Measurements from ENCODE around the gene UNC80.
A peak's percentile ranks its signal among the peaks of the same experiment; 100 is the strongest.

The UNC80 gene

GRCh38 chr2:209809256-209809655, 37.6 kb downstream of the UNC80 start:
- DNase-seq (ENCODE audit: low spot score) (no peak), FAIRE-seq (no peak)

GRCh38 chr2:209817844-209818271, 46.2 kb downstream of the UNC80 start:
- FAIRE-seq = no peak

GRCh38 chr2:209818939-209819338, 47.3 kb downstream of the UNC80 start:
- DNase-seq (ENCODE audit: low spot score) (no peak), FAIRE-seq (no peak)

More at GRCh38 chr2:209817844-209818271, 46.2 kb downstream of the UNC80 start:
- DNase-seq (ENCODE audit: low spot score) = no peak

DNA sequence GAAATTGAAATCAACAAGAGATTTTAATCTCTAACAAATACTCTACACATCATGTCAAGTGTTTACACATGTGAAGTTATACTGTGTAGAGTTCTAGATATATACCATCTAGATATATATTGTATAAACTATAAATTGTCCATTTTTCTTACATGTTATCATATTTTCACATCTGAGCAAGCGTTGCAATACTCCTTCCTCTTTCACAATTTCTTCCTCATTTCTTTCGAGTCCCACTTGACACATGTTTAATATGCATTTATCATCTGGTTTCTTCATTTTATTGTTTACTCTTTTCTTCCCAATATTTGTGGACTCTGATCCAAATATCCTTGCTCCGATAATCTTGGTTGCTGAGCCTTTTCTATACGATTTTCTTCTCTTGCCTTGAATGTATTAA, 50.2 kb downstream of the UNC80 start:
- no peak for DNase-seq (ENCODE audit: low spot score)
- FAIRE-seq = no peak

GRCh38 chr2:209823484-209823883, 51.9 kb downstream of the UNC80 start:
- FAIRE-seq = no peak
- no peak for DNase-seq (ENCODE audit: low spot score)

GRCh38 chr2:209824391-209824790, 52.8 kb downstream of the UNC80 start:
- DNase-seq (ENCODE audit: low spot score) (no peak), FAIRE-seq (no peak)

DNA sequence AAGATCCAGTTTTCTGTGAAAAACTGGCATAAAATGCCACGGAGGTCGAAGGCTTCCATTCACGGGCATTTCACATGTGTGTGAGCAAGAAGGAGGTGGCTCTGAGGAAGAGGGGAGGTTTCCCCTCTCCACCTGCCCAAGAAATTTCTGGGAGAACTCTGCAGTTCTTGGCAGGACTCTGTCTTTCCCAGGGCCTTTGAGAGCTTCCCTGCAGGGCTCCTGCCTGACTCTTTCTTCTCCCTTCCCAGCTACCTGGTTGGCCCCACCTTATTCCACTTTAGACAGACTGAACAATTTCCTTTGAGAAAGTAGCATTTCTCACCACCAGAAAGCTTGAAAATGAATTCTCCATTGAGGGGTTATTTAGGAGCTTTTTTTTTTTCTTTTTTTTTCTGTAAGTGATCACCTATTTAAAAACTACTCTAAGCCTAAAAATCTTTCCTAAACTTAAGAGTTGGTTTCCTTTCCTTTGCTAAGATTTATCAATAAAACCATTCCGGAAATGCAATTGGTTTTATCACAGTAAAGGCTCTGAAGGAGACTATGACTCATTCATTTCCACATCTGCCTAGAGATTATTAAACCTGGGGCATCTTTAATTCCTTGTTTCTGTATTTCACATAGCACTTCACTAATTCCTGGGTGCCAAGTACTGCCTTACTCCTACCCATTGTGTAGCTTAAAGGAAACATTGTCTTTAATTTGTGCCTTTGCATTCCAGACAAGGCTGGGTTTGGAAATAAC, 59.3 kb downstream of the UNC80 start:
- DNase-seq (ENCODE audit: low spot score) = no peak

DNA sequence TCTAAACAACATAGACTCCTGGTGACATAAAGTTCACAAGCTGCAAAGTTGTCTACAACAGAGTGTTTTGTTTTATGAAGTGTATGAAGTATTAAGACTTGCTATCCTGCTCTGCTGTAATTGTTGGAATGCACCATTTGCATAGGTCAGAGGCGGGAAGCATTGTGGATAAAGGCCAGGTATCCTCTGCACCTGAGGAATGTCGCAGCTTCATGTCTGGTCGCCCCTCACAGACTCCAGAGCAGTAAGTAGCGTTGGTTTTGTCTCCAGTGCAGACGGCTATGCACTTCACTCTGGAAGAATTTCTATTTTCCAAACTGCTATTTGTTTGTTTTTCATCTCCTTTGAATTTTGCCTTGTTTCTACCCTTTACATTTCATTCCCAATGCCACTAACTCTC, 63.1 kb downstream of the UNC80 start:
- DNase-seq (ENCODE audit: low spot score) (no peak), FAIRE-seq (no peak)

More for the DNA sequence above, 59.3 kb downstream of the UNC80 start:
- FAIRE-seq = no peak

GRCh38 chr2:209840434-209840833, 68.8 kb downstream of the UNC80 start:
- no peak for DNase-seq (ENCODE audit: low spot score)
- no peak for FAIRE-seq

- DNase-seq (ENCODE audit: low spot score) = no peak
- no peak for FAIRE-seq
These were observed 74.0 kb downstream of the UNC80 start for GRCh38 chr2:209845666-209846065.

GRCh38 chr2:209864716-209865295, 93.2 kb downstream of the UNC80 start:
- no peak for FAIRE-seq

GRCh38 chr2:209868271-209868994, 96.8 kb downstream of the UNC80 start:
- FAIRE-seq = no peak

More at GRCh38 chr2:209864716-209865295, 93.2 kb downstream of the UNC80 start:
- DNase-seq (ENCODE audit: low spot score) = no peak

GRCh38 chr2:209870067-209870466, 98.4 kb downstream of the UNC80 start:
- FAIRE-seq = no peak
- no peak for DNase-seq (ENCODE audit: low spot score)

More at GRCh38 chr2:209868271-209868994, 96.8 kb downstream of the UNC80 start:
- DNase-seq (ENCODE audit: low spot score) = no peak

- no peak for FAIRE-seq
- DNase-seq (ENCODE audit: low spot score) = peak; percentile 47
These were observed 101.0 kb downstream of the UNC80 start for GRCh38 chr2:209872675-209873074.

DNA sequence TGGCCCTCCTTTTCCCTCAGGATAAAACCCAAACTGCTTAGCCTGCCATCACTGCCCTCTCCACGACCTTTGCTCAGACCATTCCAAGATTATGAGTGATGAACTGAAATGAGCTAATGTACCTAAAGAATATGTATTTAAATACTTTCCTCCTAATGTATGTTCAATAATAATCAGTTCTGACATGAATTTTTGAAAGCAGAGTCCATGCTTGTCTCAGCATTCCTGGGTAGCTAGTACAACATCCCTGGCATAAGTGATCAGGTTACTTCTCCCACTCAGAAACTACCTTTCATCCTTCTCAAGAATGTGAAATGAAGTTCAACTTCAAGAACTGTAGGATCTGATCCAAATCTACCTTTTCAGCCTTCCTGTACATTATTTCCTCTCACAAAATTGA, 103.6 kb downstream of the UNC80 start:
- no peak for FAIRE-seq
- no peak for DNase-seq (ENCODE audit: low spot score)

DNA sequence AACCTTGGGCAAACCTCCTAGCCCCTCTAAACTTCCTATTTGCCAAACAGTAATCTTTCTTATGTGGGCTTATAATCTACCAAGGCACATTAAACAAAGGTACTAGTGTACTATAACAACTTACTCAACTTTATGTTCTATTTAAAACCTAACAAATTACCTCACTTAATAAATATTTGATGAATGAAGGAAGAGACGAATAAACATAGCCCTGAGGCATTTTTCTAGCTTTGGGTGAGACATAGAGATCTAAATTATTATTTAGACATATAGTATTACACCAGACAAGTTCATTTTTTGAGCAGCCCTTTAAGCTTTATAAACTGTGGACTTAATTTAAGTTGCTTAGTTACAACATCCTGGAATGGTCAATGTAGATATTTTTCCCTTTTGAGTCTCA, 104.6 kb downstream of the UNC80 start:
- FAIRE-seq (no peak), DNase-seq (ENCODE audit: low spot score) (no peak)

- DNase-seq (ENCODE audit: low spot score) (no peak), FAIRE-seq (no peak)
These were observed 107.1 kb downstream of the UNC80 start for GRCh38 chr2:209878701-209879100.

GRCh38 chr2:209900638-209901037, 129.0 kb downstream of the UNC80 start:
- FAIRE-seq = no peak
- no peak for DNase-seq (ENCODE audit: low spot score)

- DNase-seq (ENCODE audit: low spot score) (no peak), FAIRE-seq (no peak)
These were observed 129.5 kb downstream of the UNC80 start for GRCh38 chr2:209901172-209901571.

DNA sequence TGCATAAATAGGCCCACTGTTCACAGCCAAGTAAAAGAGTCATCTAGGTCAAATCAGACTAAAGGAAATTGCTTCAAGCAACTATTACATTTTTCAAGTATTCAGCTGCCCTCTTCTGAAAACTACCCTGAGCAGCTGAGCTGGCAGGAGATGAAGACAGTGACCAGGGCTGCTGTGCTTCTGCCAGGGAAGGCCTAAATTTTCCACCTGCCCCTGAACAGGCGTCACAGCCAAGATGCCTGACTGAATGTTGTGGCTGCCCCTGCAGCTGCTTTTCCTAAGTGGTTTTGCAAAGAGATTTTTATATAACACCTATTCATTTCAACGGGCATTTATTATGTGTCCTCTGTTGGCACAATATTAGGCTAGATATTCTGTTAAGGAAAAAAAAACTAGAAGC, 134.1 kb downstream of the UNC80 start:
- no peak for FAIRE-seq
- DNase-seq (ENCODE audit: low spot score) = no peak

DNA sequence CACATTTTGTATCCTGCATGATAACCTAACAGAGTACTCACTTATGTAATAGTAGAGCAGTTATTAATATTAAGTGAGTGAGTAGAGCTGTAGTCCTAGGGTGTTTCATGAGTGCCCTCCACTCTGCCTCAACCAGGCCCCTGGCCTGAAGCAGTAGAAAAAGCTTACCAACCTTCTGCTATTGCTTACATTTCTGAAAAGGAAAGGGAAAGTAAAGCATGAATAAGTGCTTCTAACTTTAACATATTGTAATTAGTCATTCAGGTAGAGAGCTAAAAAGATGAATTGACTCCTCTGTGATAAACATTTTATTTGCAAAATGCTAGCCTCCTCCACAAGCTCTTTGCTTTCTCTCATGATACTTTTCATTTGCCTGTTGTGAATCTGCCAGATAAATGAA, 136.1 kb downstream of the UNC80 start:
- DNase-seq (ENCODE audit: low spot score) = no peak
- FAIRE-seq = no peak

GRCh38 chr2:209908511-209908910, 136.9 kb downstream of the UNC80 start:
- FAIRE-seq = no peak

More at GRCh38 chr2:209908511-209908910, 136.9 kb downstream of the UNC80 start:
- no peak for DNase-seq (ENCODE audit: low spot score)

Measured in RCC 7860 (cell line).